Activated CD8-positive, alpha-beta memory T cell treated with anti-CD3 and anti-CD28 coated beads, Interleukin-2, amount 50 U/mL, for 4 hours (primary cell): ENCODE results near the gene FAM111B.
A peak's percentile ranks its signal among the peaks of the same experiment; 100 is the strongest.
"Not testable (repeated sequence)": the region's sequence is repeated elsewhere in the genome, so short reads cannot be mapped to it uniquely, and the experiment has no call there.

Experiments used
- DNase-seq: peaks from one replicate; pipeline ENCODE4 v3.0.0-alpha.2; 2020

FAM111B gene

GRCh38 chr11:59106363-59107336, at the start of gene FAM111B:
Gene FAM111B (plus strand): TSS chr11:59107237. CDS start chr11:59109626, 2,389 bp downstream.
- peak; percentile 31 for DNase-seq

- DNase-seq, result peak; percentile 71
Observed at GRCh38 chr11:59058120-59059033, 48.7 kb upstream of the FAM111B start.

- DNase-seq, result not testable (repeated sequence)
Observed at GRCh38 chr11:59060096-59060495, 46.9 kb upstream of the FAM111B start.

DNA sequence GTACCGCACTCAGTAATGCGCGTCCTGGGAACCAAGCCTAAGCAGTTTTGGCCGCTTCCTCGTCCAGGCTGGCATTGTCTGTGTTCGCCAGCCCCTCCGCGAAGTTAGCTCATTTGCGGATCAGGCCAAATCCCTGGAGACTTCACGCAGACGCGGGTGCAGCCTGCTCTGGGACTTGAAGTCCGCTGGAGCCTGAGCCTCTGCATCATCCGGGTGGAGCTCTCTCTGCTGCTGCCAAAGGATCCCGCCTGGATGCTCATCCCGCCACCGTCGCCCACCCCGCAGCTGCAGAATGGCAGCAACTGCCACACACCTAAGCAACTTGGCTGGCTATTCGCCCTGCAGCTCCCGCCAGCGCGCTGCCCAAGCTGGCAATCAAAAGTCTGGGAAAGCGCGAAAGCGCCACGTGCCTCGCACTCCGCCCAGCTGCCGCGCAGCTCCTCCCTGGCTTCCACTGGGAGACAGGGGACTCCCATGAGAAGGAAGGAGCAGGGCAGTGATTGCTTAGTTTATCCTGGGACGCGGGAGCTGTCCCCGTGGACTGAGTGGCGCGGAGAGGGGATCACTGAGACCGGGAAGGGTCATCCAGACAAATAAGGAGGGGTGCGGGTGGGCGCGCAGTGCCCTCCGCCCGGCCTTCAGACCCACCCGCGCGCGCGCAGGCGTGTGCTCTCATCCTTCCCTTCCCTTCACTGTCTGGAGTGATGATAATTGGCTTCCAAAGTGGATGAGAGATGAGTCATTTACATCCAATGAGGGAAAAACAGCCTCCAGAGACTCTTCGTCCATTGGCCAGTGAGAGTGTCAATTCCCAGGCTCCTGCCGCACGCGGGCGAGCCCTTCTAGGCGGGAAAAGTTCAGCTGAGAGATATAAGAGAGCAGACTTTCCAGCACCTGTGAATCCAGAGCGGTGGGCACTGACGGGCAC, 44.2 kb upstream of the FAM111B start:
- no peak for DNase-seq

DNA sequence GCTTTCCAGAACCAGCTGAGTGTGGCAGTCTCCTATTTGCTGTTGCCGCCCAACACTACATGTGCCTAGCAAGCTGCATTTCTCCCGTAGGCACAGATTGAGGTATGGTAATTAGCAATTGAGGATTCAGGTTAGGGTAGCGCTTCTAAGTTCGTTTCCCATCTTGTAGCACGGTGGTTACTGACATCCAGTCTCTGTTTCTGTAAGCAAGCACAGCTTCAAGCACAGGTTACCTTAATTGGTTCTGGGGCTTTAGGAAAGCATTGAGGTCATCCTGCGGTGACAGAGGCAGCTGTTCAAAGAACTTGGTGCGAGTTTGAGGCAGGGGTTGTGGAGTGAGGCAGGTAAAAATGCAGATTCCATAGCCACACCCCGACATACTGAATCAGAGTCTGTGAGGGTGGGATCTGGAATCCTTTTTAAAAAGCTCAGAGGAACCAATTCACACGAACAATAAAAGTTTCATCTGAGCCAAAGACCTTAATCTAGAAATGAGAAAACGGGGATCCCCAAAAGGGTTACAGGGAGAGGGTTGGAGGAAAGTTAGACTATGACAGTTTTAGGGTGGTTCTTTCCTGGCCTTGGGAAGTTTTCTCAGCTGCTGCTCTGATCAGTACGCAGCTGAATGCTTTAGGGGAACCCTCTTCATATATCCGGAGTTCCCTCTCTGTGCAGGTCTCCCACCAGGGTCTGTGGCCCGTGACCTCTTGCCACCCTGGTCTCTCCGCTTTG, 42.9 kb upstream of the FAM111B start:
- DNase-seq, result not testable (repeated sequence)

GRCh38 chr11:59069087-59069486, 38.0 kb upstream of the FAM111B start:
- no peak for DNase-seq

DNA sequence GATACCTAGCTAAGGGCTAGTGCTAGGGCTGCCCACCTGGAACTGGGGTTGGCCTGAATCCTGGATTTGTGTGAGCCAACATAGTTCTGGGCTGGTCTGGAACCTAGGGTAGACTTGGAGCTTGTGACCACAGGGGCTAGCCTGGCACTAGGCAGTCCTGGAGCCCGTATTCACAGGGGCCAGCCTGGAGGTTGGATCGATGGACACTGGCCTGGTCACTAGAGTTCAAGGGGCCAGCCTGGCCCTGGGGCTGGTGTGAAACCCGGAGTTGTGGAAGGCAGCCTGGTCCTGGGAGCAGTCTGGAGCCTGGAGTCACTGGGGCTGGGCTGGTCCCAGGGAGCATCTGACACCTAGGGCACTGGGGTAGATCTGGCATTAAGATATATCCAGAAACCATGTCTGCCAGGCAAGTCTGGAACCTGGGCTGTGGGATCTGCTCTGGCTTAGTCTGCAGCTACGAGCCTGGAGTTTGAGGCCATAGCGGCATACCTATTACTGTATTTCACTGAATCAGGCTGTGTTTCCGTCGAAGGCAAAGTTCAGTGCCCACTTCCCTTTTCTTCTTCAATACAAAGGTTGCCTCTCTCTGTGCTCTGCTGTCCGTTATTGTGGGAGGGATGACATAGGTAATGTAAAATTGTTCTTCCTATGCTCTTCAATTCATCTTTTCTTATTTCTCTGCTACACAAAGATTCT, 30.0 kb upstream of the FAM111B start:
- no peak for DNase-seq

- DNase-seq, result no peak
Observed at GRCh38 chr11:59078435-59078834, 28.6 kb upstream of the FAM111B start.

DNA sequence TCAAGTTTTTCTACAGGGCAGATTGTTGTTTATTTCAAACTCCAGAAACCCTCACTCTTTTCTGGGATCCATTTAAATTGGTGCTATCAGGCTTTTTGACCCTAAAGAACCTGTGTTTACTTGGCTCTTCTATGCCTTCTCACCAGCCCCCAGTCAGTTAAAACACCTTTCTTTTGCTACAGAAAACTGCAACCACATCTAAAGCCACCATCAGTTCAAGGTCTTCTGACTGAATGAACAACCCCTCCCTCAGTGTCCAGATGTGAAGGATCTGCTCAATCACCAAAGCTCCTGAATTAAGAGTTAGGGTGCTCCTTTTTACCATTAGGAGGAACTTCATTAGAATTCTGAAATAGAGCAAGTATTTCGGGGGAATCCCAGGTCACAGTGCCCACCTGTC, 28.0 kb upstream of the FAM111B start:
- DNase-seq, result no peak

- not testable (repeated sequence) for DNase-seq
Observed at GRCh38 chr11:59080421-59080820, 26.6 kb upstream of the FAM111B start.

DNA sequence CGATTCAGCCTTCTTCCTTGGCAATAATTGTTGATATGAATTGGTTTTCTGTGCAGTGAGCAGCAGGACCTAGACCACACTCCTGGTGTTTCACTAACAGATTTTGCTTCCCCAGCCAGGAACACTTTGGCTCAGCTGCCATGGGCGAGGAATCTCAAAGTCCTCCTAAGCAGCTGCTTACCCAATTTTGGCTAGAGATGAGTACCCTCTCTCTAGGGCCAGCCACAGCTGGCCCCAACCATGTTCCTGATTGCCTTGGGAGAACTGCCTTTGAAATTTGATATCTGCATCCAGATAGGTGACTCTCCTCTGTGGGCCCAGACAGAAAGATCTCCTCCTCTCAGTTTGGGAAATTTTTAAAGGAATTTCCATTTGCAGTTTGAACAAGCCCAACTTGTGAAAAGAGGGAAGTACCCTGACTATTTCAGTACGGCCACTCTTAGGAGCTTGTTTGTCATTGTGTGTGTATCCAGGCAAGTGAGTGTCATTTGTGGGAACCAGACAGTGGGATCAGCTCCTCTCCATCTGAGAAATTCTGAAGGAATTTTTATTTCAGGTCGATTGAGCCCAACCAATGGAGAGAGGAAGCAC, 25.5 kb upstream of the FAM111B start:
- not testable (repeated sequence) for DNase-seq

DNA sequence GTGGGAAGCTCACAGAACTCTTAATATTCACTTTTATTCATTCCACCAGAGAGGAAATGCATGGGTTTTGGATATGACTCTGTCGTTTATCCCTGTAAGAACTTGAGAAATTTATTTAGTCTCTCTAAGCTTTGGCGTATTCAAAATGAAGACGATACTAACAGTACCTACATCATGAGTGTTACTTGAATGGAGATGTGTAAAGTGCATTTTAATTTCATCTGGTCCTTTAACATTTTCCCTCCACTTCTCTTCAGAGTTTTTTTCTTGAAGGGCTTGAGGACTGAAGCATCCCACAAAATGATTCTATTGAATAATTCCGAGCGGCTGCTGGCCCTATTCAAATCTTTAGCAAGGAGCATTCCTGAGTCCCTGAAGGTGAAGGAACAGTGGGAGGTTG, 21.0 kb upstream of the FAM111B start, which contains the start of gene GLYATL1B:
Gene GLYATL1B (plus strand): TSS at position 301 of the 400 bp plus-strand sequence. CDS start 0 bp downstream, at position 301.
- not testable (repeated sequence) for DNase-seq

GRCh38 chr11:59088162-59088561, 18.9 kb upstream of the FAM111B start:
- no peak for DNase-seq

DNA sequence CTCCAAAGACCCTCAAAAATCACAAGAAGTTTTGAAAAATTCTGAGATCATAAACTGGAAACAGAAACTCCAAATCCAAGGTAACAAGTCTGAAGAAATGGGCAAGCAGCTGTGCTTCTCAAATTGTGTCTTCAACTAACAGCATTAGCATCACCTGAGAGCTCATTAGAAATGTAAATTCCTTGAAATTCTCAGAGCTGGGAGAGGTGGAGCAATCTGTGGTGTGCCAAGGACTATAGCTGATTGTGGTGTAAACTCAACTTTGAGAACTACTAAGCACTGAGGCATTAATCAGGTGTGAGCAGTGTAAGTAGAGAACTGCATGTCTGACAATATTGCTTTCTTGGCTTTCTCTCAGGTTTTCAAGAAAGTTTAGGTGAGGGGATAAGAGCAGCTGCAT, 13.5 kb upstream of the FAM111B start:
- not testable (repeated sequence) for DNase-seq

- not testable (repeated sequence) for DNase-seq
Observed at GRCh38 chr11:59095225-59095624, 11.8 kb upstream of the FAM111B start.

- DNase-seq, result not testable (repeated sequence)
Observed at GRCh38 chr11:59095972-59096575, 11.0 kb upstream of the FAM111B start.

- DNase-seq, result peak; percentile 62
Observed at GRCh38 chr11:59097113-59097708, 9.8 kb upstream of the FAM111B start.

DNA sequence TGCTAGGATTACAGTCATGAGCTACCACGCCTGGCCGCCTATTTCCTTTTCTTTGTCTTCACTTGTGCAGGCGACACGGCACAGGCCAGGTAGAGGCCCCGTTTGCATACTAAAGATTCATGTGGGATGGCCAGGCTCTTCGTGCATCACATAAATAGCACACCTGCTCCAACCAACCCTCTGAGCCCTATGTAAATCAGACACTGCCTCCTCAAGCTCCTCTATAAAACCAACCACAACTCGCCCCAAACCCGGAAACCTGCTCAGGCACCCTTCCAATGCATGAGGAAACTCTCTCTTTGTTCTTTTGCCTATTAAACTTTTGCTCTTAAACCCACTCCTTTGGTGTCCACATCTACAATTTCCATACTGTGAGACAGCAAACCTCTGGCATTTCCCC, 9.1 kb upstream of the FAM111B start:
- DNase-seq, result not testable (repeated sequence)

DNA sequence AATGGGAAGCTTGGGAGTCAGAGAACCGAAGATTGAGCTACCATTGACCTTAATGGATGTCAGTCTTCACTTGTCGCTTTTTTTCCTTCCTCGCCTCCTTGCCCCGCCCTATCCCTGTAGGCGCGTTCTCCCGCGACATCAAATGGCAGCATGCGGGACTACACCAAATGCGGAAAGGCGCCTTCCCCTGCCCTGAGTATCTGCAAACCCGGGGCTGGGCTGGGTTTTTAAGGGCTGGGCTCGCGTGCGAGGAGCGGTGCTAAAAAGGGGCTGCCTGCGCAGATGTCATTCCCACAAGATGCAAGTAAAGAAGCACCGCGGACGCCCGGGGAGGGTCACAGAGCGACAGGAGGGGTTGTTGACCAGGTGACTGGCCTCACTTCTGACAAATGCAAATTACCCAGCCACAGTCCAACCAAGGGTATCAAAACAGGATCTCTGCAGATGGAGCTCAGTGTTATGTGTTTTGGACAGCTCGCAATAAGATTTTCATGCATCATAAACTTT, 4.7 kb upstream of the FAM111B start:
- peak; percentile 29 for DNase-seq
